CD1c-positive myeloid dendritic cell (primary cell): ENCODE data around the gene NPNT.

Source experiments
- DNase-seq: peaks from one replicate; pipeline ENCODE4 v3.0.0-alpha.2; 2016; ENCODE audit errors: extremely low spot score

Gene NPNT

GRCh38 chr4:105917171-105917685 lies 22.0 kb downstream of the NPNT start:
- DNase-seq: no peak

- no peak for DNase-seq
Observed at GRCh38 chr4:105921301-105921700, 26.0 kb downstream of the NPNT start.

- no peak for DNase-seq
Observed at GRCh38 chr4:105923497-105924238, 28.4 kb downstream of the NPNT start.

GRCh38 chr4:105924341-105924740 lies 29.1 kb downstream of the NPNT start:
- no peak for DNase-seq

DNA sequence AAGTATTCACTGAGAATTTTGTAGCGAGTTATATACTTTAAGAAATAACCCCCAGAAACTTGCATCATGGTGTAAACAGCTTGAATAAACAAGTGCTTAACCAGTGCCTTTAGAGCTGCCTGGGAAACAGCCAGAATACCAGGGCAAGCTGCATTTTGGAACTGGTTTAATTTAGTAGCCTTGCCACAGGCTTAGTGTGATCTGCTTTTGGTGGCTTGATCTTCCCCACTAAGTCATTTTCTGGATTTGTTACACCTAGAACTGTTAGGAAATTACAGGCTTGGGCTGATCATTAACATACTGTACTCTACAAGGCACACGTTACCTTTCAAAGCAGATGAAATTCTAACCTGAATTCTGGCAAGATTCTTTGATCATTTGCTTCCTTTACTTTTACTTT lies 35.4 kb downstream of the NPNT start:
- DNase-seq: no peak

- DNase-seq: no peak
Observed at GRCh38 chr4:105933083-105933482, 37.8 kb downstream of the NPNT start.

DNA sequence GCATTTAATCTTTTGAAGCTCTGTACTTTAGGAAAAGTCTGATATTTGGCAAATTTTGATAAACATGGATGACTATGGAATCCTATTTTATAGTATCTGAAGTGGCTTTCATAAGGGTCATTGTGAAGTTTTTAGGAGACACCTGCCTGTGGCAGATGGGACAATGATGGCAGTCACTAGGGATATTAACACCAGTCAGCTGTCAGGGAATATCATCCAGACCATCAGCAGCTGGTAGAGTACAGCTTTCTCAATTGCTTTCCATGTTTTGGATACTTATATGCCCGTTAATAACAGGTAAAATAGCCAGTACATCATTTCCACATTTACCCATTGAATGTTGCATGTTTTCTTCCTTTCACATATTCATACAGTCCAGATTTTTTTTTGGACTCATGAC lies 39.1 kb downstream of the NPNT start:
- DNase-seq: no peak

DNA sequence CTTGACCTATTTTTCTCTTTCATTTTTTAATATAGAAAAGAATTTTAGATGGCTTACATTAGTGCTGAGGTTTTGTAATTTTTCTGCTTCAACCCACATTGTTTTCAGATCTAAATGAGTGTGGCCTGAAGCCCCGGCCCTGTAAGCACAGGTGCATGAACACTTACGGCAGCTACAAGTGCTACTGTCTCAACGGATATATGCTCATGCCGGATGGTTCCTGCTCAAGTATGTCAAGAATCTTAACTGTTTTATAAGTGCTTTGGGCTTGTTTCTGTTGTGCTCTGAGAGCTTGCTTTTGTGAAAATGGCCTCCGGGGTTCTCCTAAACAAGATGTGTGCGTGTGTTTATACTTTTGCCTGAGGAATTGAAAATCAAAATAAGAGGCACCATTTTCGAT lies 41.6 kb downstream of the NPNT start:
- no peak for DNase-seq

- DNase-seq: no peak
Observed at GRCh38 chr4:105937759-105938158, 42.5 kb downstream of the NPNT start.

DNA sequence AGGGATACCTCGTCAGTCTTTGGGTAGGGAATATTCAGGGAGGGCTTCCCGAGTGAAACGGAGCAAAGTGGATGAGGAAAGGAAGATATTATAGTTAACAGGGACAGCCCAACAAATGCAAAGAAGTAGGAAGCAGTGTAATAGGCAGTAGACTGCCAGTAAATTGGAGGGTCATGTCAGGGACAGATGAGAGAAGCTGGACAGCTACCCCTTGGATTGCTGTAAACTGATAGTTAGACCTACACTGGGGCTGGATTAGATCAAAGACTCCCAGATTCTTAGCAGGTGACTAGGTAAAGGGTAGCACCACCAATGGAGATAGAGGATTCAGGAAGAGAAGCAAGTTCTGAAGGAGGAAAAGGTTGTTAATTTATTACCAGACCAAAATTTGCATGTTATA lies 48.0 kb downstream of the NPNT start:
- DNase-seq: no peak

DNA sequence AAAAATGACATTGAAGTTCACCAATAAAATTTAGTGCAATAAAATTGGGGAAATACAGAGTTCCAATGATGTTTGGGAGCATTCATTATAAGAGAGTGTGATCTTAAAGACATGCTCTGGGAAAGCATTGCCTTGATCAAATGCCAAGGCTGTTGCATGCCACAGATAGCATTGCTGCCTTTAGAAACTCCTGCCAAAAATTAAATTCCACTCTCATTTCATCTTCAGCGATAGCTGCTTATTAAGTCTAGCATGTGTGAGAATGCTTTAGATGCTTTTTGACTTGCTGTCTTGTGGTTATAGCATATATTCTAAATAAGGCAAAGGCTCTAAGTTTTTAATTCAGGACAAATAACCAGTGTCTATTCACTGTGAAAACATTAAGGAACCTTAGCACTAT lies 49.3 kb downstream of the NPNT start:
- no peak for DNase-seq

DNA sequence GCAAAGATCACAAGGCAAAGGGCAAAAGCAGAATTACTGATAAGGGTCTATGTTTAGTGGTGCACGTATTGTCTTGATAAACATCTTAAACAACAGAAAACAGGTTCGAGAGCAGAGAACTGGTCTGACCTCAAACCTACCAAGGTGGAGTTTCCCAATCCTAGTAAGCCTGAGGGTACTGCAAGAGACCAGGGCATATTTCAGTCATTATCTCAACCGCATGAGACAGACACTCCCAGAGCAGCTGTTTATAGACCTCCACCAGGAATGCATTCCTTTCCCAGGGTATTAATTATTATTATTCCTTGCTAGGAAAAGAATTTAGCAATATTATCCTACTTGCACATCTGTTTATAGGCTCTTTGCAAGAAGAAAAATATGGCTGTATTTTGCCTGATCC lies 51.5 kb downstream of the NPNT start:
- DNase-seq: no peak

GRCh38 chr4:105950701-105951100 lies 55.4 kb downstream of the NPNT start:
- DNase-seq: no peak

- DNase-seq: no peak
Observed at GRCh38 chr4:105951198-105951597, 55.9 kb downstream of the NPNT start.

DNA sequence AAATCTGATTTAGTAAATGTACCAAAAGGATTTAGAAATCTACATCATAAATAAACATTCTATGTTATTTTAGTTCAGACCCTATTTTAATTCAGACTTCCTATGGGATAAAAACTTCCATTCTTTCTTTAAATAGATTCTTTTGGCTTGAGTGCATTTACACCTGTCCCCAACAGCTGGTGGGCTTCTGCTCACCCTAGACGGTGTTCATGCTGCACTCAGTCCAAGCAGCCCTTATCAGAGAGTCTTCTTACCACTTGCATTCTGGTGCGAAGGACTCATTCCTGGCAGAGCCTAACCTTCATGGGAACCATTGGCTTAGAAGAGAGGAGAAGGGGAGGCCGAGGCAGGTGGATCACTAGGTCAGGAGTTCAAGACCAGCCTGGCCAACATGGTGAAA lies 57.3 kb downstream of the NPNT start:
- DNase-seq: no peak

DNA sequence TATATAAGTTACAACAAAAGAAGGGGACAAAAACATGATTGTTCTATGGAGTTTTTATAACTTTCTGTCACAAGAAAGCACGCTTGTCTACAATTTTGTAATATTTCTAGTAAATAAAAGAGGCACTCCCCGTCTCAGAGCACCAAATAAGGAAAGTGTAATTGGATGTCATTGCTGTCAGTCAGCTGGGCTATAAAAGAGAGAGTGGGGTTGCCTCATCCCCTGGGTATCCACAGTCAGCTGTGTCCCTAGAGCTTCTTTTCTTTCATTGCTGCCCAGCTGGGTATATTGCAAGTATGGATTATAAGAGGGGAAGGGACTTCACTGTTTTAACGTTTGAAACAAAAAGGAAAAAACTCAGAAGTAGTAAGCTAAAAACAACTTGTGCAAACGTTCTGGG lies 61.3 kb downstream of the NPNT start:
- DNase-seq: no peak

DNA sequence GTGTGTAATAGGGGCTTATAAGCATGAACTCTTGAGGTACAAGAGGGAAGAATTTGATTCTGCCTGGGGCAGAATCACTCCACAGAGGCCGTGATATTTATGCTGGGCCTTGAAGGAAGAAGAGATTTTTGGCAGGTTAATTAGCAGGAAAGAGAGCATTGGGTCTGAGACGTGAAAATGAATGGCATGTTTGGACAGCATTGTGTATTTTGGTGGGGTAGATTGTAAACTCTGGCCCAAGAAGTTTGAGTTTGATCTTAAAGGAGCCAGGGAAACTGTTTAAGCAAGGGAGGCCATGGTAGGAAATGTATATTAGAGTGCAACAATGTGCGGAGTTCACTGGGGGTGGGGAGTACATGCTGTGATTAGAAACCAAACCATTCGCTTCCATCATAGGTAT lies 62.4 kb downstream of the NPNT start:
- no peak for DNase-seq

GRCh38 chr4:105963461-105964400 lies 68.5 kb downstream of the NPNT start:
- DNase-seq: no peak

- no peak for DNase-seq
Observed at GRCh38 chr4:105965183-105965800, 70.0 kb downstream of the NPNT start.

DNA sequence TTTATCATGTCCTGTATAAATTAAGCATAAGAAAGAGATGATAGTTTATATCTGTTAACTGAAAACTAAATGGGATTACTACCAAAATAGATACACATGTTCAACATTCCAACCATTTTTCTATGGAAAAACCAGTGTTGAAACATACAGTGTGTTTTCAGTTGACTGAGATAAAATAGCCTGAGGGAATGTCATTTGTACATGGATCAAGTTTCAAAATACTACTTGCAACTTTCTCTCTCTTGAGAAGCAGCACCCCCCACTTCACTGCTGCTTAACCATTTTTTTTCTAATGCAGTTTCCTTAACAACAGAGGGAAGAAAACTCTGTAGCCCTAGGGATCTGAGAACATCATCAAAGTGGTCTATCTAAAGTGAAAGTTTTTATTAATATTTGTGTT lies 70.8 kb downstream of the NPNT start:
- no peak for DNase-seq

GRCh38 chr4:105967058-105967658 lies 71.9 kb downstream of the NPNT start:
- no peak for DNase-seq

GRCh38 chr4:105969575-105969974 lies 74.3 kb downstream of the NPNT start:
- DNase-seq: no peak
